Inferior parietal cortex (tissue), 1 donor: Measurements from ENCODE around the gene CPXM1.
"Not testable (repeated sequence)": the region's sequence is repeated elsewhere in the genome, so short reads cannot be mapped to it uniquely, and the experiment has no call there.

Experiments
- DNase-seq: peaks from one replicate; pipeline ENCODE4 v3.0.0-alpha.2; 2016; ENCODE audit errors: extremely low spot score

Gene CPXM1

DNA sequence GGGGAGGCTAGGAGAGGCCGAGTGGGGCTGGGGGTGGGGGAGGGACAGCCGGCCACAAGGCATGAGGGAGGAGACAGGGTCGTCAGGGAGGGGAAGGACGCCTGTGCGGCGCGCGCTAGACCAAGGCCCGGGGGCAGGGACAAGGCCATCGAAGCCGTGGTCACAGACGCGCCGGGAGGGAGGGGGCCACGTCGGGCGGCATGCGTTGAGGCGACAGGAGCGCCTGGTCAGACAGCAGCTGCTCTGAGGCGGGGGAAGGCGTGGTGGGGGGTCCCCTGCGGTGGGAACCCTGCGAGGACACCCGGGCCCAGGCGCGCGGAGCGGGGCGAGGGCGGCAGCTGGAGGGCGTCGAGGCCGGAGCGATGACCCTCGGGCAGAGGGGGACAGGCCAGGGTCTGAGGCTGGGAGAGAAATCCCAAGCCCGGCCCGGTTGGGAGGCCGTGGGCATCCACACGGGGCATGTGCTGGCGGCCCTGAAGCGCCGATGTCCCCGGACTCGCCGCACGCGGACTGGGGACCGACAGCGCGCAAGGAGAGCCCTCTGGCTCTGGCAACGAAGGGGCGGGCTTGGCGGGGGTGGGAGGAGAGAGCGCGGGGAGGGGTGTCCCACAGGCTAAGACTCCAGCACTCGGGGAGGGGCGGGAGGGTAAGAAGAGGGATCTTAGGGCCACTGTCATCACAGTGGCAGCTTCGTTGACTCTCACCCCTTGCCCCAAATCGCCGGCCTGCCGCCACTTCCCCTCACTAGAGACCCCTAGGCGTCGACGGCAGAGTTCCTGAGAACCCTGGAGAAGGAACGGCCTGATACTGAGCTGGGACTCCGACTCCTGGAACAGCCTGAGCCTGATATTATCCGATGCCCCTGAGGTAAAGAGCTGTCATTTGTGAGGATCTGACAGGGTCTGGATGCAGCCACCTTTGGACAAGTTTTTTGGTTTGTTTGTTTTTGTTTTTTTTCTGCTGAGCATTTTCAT lies 20.8 kb upstream of the CPXM1 start:
- DNase-seq = no peak

DNA sequence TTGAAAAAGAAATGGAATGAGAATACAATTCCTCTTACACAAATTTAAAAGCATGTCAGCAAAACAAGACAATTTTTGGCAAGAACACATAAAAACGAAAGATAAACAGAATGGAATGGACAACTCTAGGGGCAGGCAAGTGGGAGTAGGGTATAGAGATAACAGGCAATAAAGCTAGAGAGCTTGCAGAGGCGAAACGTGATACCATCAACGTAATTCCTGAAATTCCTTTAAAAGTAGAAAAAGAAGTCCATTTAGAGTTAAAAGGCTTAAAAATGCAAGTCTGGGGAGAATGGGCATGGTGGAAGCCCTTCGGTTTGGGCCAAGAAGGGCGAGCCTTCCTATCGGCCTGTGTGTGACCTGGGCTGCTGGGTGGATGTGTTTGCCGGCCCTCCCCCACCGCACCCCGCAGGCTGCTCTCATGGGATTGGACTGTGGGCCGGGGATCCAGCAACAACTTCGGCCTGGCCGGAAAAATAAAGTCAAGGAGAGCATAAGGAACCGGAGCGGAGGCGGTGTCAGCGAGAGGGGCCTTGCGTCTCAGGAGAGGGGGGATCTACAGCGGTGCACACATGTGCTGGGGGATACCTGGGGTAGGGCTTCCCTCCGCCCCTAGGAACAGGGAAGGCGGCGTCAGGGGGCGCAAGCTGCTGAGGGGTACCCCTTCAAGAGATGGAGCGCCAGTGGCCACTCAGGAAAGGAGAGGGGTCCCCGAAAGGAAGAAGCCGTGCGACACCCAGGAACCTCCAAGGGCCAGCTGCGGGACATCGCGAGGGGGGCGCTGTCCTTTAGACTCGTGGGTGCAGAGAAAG lies 19.9 kb upstream of the CPXM1 start:
- DNase-seq = no peak

DNA sequence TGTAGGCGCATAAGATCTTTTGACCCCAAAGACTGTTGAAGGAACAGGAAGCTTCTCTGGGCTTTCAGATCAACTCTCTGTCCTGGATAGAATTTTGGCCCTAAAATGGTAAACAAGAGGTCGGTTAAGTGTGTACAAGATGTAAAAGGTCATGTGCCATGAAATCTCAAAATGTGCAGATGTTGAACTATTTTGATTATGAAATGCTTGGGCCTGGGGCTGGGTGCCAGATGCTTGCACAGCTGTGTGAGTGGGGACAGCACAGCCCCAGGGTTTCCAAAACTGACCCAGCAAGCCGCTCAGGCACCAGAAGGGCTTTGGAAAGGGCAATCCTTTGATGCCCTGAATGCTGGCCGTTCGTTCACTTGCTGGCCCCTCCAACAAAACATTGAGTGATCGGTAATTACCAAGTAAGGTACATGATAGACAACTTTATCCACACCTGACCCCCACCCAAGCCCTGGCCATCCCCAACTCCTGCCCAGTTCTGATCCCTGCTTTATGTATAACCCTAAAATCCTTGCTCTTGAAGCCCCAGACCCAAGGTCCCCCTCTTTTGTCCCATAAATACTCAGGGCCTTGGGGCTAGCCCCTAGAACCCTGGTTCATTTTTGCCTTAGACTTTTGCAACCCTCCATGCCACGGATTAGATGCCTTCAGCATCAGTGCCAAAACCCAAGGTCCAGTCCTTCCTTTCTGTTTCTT lies 17.6 kb upstream of the CPXM1 start:
- DNase-seq = no peak

DNA sequence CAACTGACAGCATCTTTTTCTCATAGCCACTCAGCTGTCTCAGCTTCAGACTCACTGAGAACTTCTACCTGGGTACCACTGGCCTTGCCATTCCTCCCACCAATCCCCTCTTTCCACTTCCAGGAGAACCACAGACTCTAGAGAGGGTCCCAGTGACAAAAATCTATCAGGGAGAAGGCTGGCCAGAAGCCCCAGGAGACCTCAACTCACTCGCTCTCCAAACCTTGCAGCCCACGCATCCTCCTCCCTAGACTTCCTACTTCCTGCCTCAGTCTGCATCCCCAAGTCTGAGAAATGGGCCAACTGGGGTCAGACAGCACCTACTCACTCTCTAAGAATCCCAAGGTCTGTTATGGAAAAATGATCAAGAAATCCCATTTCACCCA lies 16.9 kb upstream of the CPXM1 start:
- no peak for DNase-seq

DNA sequence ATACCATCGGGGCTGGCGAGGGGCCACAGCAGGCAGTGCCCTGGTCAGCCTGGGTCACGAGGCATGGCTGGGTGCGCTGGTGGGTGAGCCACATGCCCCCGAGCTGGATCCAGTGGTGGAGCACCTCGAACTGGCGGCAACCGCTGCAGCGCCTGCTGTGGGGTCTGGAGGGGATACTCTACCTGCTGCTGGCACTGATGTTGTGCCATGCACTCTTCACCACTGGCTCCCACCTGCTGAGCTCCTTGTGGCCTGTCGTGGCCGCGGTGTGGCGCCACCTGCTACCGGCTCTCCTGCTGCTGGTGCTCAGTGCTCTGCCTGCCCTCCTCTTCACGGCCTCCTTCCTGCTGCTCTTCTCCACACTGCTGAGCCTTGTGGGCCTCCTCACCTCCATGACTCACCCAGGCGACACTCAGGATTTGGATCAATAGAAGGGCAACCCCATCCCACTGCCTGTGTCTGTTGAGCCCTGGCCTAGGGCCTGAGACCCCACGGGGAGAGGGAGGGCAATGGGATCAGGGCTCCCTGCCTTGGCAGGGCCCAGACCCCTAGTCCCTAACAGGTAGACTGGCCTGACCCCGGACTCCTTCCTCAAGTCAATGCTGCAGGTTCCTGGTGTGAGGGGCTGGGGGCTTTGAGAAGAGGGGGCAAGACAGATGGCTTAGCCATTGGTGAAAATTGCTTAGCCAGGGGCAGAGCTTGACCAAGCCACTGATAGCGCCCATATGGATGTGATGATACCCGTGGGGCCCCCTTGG lies 16.3 kb upstream of the CPXM1 start:
- DNase-seq = no peak

DNA sequence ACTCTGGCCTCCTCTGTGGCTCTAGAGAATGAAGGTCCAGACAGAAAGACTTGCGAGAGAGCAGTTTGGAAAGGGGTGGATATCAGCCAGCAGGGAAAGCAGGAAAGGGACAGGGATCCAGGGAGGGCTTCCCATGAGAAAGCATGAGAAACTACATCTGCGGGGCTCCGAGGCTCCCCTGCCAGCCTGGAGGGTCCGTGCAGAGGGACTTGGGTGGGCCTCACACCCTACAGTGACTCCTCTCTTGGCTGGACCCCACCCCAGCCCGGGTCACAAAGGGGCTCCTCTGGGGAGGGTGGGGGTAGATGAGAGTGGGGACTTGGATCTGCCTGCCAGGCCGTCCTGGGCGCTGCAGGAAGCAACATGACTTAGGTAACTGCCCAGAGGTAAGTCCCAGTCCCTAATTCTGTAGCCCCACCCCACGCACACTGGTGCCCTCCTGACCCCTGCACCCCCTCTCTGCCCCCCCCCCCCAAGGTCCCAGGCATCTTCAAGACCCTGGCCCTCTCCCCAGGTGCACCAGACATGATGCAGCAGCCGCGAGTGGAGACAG lies 15.7 kb upstream of the CPXM1 start, which contains the start of gene TMEM239:
Gene TMEM239 (plus strand): TSS at position 335 of the 553 bp plus-strand sequence. CDS start 191 bp downstream, at position 526.
- DNase-seq = no peak

DNA sequence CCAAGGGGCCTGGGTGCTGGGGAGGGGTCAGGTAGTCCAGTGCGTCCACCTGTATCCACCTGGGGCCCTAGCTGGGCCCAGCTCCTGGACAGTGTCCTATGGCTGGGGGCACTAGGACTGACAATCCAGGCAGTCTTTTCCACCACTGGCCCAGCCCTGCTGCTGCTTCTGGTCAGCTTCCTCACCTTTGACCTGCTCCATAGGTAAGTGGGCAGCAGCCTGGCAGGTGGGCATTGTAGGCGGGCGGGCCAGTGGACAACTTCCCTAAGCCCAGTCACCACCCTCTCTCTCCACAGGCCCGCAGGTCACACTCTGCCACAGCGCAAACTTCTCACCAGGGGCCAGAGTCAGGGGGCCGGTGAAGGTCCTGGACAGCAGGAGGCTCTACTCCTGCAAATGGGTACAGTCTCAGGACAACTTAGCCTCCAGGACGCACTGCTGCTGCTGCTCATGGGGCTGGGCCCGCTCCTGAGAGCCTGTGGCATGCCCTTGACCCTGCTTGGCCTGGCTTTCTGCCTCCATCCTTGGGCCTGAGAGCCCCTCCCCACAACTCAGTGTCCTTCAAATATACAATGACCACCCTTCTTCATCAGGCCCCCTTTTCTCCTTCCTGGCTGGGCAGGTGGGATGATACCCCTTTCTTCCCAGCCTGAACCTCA lies 14.9 kb upstream of the CPXM1 start:
- no peak for DNase-seq

DNA sequence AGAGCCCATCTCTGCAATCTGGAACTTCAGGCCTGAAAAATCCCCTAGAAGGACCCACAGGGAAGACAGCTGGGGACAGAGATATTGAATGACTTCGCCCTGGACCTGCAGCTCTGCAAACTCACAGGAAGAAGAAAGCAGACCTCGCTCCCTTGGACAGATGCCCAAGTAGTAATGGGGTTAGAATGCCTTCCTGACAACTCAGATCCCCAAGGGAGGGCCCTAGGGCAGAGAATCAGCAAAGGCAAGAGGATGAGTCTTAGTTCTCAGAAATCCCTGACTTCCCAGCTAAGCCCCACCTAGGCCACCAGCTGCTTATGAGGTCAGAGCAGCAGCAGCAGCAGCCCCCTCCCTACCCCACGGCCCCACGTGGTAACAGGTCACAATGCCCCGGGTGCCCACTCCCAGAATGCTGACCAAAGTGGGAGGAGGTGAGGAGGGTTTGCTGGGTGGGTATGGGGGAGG lies 14.2 kb upstream of the CPXM1 start, which contains the start of gene C20orf141:
Gene C20orf141 (plus strand): TSS at position 401 of the 465 bp plus-strand sequence. CDS start 198 bp downstream, outside the sequence.
- DNase-seq = no peak

DNA sequence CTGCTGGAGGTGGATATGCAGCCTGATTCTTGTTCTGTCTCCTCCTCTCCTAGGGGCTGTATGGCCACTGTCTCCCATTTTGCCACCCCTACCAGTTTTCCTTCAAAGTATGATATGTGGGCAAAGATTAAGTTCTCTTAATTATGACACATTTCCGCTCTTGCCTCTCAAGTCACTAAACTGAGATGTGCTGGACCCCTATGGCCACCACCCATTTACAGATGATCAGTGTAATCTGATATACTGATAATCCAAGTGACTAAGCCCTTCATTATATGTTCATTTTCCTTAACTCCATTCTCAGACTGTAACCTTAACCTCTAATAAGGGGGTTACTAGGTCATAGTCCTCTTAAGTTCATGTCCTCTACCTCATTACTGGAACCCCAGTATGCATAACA lies 13.6 kb upstream of the CPXM1 start:
- no peak for DNase-seq

DNA sequence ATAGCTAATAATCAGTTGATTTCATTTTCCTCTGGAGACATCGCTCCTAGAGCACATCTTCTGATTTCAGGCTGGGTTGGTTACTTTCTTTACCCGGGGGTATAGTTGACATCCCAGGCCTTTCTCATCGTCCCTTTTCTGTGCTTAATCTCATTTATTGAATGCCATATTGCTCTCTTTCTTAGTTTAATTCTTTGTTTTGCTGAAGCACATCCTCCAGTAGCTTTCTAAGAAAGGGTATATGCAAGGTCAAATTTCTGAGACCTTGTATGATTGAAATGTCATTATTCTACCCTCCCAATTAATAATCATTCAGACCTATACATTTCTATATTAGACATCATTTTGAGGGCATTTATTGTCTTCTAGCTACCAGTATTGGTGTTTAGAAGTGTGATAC lies 11.8 kb upstream of the CPXM1 start:
- DNase-seq = no peak

DNA sequence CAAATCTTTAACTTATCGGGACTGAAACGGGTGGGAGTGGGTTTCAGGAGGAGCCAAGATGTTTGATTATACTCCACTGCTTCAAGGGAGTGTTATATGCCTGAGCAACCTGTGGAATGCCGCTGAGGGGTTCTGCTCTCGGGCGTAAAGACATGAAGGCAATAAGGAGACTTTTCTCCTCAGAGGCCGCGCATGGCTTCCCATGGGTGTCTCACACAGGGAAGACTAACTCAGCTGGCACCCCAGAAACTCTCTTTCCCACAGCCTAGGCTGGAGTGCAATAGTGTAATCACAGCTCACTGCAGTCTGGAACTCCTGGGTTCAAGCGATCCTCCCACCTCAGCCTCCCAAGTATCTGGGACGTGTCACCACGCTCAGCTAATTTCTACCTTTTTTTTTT lies 9.3 kb upstream of the CPXM1 start:
- DNase-seq = no peak

DNA sequence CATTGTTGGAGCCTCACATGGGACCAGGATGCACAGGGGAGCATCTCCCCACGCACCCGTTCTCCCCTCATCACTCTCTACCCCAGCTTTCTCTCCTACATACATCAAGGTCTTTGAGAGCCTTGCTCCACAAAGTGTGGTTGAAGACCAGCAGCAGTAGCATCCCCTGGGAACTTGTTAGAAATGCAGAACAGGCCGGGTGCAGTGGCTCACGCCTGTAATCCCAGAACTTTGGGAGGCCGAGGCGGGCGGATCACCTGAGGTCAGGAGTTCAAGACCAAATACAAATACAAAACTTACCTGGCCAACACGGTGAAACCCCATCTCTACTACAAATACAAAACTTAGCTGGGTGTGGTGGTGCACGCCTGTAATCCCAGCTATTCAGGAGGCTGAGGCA lies 7.5 kb upstream of the CPXM1 start:
- not testable (repeated sequence) for DNase-seq

DNA sequence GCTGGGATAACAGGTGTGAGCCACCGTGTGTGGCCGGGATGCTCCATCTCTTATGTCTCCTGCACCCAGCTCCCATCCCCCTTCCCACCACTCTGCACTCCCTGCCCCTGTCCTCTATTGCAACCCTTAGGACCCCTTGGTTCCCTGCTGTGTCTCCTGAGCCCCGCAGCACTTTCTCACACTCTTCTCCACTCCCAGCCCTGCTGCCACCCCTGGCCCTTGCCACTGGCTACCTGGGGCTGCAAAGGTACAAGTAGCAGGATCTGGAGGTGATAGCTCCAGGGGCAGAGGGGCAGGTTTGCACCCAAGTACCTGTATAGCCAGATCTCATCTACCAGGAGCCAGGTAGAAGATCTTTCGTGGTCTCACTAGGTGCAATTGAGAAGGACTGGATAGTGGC lies 6.6 kb upstream of the CPXM1 start:
- no peak for DNase-seq

DNA sequence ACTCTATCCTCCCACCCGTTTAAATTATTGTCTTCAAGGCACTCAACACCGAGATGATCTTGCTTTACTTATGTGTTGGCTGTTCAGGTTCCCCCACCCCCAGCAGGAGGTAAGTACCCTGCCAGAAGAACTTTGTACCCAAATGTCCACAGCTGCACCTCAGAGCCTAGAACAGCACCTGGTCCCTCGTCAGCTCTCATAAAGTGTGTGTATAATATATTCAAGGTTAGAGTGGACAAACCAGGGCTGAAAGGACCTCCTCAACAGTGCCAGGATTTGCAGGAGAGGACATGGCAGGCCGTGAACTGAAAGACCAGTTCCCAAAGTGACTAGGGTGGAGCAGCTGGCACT lies 5.9 kb upstream of the CPXM1 start:
- DNase-seq = no peak

DNA sequence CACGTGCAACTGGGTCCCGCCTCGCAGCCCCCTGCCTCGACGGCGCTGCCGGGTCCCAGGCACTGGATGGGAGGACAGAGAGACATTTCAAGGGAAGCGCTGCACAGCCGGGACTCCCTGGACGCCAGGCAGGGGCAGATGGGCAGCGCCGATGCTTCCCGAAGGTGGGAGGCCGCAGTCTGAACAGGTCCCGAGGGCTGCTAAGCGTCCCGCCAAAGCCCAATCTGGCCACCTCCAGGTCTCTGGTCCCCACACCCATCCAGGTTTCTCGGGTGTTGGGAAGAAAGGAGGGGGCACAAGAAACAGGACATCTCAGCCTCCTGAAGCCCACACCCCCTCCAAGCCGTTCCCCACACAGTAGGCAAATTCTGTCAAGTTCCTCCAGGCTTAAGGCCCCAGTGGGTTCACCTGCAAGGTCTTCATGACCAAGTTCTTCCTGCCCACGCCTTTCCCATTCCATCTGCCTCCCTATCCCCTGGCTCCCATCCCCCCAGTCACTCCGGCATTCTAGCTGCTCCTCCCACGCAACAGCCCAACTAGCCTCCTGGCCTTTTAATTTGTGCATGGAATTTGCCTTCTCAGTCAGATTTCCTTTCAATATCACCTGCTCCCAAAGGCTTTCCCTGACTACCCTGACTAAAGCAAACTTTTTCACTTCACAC lies 5.4 kb upstream of the CPXM1 start:
- no peak for DNase-seq

DNA sequence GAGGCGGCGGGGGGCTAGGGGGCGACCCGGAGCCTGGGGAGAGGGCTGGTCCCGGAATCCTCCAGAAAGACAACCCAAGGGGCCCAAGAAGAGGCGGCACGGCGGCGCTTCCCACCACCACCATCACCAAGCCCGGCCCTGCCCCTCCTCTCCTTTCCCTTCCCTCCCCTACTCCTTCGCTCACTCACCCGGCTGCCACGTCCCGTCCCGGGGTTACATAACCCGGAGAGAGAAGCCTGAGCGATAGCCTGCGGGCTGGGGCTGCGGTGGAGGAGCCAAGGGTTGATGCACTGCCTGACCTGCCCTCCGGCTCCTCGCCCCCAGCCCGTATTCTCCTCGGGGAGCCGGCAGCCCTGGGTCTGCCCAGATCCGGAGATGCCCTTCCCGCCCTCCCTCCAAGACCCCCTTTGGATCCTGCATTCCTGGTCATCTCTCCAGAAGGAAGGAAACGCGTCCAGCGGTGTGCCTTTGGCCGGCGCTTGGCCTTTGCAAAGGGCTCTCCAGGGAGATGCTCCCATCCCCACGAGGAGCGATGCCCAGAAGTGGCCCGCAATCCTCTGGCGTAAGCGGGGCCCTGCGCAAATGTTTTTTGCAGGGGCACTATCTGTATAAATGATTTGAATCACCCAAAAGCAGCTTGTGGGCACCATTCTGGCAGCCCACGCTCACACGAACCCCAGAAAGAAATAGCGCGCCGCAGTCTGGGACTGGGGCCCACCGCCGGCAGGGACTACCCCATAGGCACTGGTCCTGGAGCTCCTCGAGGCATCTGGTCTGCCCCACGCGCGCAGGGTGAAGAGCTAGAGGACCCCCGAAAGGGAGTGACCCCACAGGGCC lies 4.6 kb upstream of the CPXM1 start:
- no peak for DNase-seq

DNA sequence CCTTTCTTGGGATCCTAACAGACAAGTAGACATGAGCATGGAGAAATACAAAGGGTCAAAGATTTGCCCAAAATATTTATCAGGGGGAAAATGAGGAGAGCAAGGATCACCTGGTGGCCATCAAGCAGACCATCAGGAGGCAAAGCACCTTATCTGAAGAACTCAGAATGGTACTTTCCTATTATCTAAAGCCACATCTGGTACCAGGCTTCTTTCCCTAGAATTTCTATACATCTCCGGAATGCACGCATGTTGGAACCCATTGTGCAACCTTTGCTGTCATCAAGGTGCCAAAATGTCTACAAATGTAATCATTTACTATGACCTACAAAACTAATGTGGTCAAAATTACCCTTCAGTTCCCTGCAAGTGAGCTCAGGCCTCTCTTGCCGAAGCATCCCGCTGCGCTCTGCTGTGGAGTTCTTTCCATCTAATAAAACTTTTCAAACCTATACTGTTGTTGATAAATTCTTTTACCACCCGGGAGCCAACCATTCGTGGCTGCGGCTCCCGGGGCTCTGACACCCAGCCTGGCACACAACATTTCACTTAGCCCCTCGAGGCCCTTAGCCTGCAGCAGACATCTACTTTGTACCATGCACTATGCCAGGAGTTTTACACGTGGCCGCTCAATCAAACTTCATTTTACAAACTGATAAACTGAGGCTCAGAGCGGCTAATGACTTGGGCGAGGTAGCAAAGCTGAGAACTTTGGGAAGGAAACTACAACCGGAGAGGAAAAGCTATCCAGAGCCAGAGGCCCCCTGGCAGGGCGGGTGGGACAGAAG lies 3.8 kb upstream of the CPXM1 start:
- no peak for DNase-seq

DNA sequence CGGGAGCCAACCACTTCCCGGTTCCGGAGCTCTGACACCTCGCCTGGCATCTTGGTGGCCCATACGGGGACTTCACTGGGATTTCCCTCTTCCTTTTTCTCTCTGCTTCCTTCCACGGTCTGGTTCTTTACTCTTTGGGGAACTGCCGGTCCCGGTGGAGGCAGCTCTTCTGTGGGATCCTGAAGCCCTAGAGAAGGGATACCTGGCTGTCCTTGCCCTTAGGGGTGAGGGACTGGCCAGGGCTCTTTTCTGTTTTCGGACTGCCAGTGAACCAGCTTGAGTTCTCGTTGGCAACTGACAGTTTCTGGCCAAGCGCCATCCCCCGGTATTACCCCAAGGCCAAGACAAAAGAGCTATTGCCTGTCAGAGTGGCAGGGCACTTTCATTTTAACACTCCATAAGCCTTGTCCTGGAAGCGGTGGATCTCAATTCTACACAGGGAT lies 880 bp upstream of the CPXM1 start:
- no peak for DNase-seq
